IMR-90 (cell line): Measurements from ENCODE around the gene NFATC1. TPM values are rescaled to one million over a fixed set of nuclear protein-coding genes. Genes with fewer than 3 reads are reported as not detected.

Source experiments
- ATAC-seq: fragments of 200-7000 bp; cut with Tn5 transposase; 2 replicates; pipeline ENCODE4 v1.9.1; 2020; ENCODE audit warnings: low read depth, mild to moderate bottlenecking, moderate library complexity
- BruUV-seq: library from RNA; stranded (reverse); fragments of 400-500 nt; replicated peaks from 2 replicates; lab custom pipeline; 2021; lab: Mats Ljungman, UMichigan
- CTCF ChIA-PET: fragments of 300-600 bp; formaldehyde crosslinking; extraction: SDS; loops from one replicate; lab custom pipeline; 2021; ENCODE audit warnings: antibody characterized with exemption; lab: Yijun Ruan, JAX
- POLR2A ChIA-PET: fragments of 300-600 bp; sonication (Branson Sonifier 250); formaldehyde crosslinking; loops from one replicate; lab custom pipeline; 2022; ENCODE audit warnings: antibody characterized with exemption; ENCODE audit not compliant: unreplicated experiment; lab: Charles Lee
- DNase-seq: peaks from one replicate; pipeline ENCODE4 v3.0.0; 2013
- H2AFZ ChIP-seq: replicated peaks from 2 replicates; pipeline ENCODE3; 2013; ENCODE audit warnings: low read length, mild to moderate bottlenecking; ENCODE audit not compliant: poor library complexity
- H2AK5ac ChIP-seq: 2 replicates; pipeline ENCODE4 v1.6.1; 2013; ENCODE audit warnings: low read depth, low read length, inconsistent platforms
- H2AK9ac ChIP-seq: replicated peaks from 2 replicates; pipeline ENCODE3; 2013; ENCODE audit warnings: mild to moderate bottlenecking, low read depth, low read length, moderate library complexity; ENCODE audit not compliant: poor library complexity
- H2BK120ac ChIP-seq: 2 replicates; pipeline ENCODE4 v1.6.1; 2013; ENCODE audit warnings: low read depth, low read length, inconsistent platforms
- H2BK15ac ChIP-seq: 3 replicates; pipeline ENCODE4 v1.6.1; 2013; ENCODE audit warnings: low read depth, low read length, inconsistent platforms
- H2BK20ac ChIP-seq: 2 replicates; pipeline ENCODE4 v1.6.1; 2013; ENCODE audit warnings: low read depth, mild to moderate bottlenecking, inconsistent platforms, low read length, moderate library complexity
- H2BK5ac ChIP-seq: 2 replicates; pipeline ENCODE4 v1.6.1; 2013; ENCODE audit warnings: mild to moderate bottlenecking, low read depth, low read length, inconsistent platforms; ENCODE audit not compliant: poor library complexity, severe bottlenecking
- H3K14ac ChIP-seq: replicated peaks from 2 replicates; pipeline ENCODE4 v1.6.1; 2013; ENCODE audit warnings: low read depth, low read length, inconsistent platforms
- H3K18ac ChIP-seq: 2 replicates; pipeline ENCODE4 v1.6.1; 2013; ENCODE audit warnings: low read depth, low read length, control low read depth
- H3K23ac ChIP-seq: 2 replicates; pipeline ENCODE4 v1.6.1; 2013; ENCODE audit warnings: low read depth, low read length, inconsistent platforms
- H3K27ac ChIP-seq: 2 replicates; pipeline ENCODE4 v1.5.1; 2013; ENCODE audit warnings: mild to moderate bottlenecking, control low read depth, low read length; ENCODE audit not compliant: insufficient read depth
- H3K27me3 ChIP-seq: 2 replicates; pipeline ENCODE4 v1.6.1; 2013; ENCODE audit warnings: low read length; ENCODE audit not compliant: control insufficient read depth, insufficient read depth
- H3K36me3 ChIP-seq: 2 replicates; pipeline ENCODE4 v1.6.1; 2013; ENCODE audit warnings: low read length, mixed read lengths; ENCODE audit not compliant: control insufficient read depth, insufficient read depth
- H3K4ac ChIP-seq: 2 replicates; pipeline ENCODE4 v1.6.1; 2013; ENCODE audit warnings: low read depth, low read length, inconsistent platforms
- H3K4me1 ChIP-seq: 2 replicates; pipeline ENCODE4 v1.6.1; 2013; ENCODE audit warnings: low read length, mixed read lengths; ENCODE audit not compliant: control insufficient read depth, insufficient read depth
- H3K4me2 ChIP-seq: 2 replicates; pipeline ENCODE4 v1.6.1; 2013; ENCODE audit warnings: low read depth, mild to moderate bottlenecking, control low read depth, low read length, moderate library complexity
- H3K4me3 ChIP-seq: 2 replicates; pipeline ENCODE4 v1.5.1; 2013; ENCODE audit warnings: low read depth, mild to moderate bottlenecking, control low read depth, low read length, moderate library complexity; ENCODE audit not compliant: insufficient read depth
- H3K56ac ChIP-seq: 2 replicates; pipeline ENCODE4 v1.6.1; 2013; ENCODE audit warnings: low read length, inconsistent platforms; ENCODE audit not compliant: insufficient read depth; ENCODE audit errors: extremely low read depth
- H3K79me1 ChIP-seq, 2 experiments: 2 replicates each; pipeline ENCODE4 v1.6.1; 2013; ENCODE audit warnings: low read length in 2 of 2, inconsistent platforms in 1 of 2, low read depth in 1 of 2
- H3K9ac ChIP-seq: 2 replicates; pipeline ENCODE4 v1.6.1; 2013; ENCODE audit warnings: low read depth, low read length, control low read depth
- H3K9me1 ChIP-seq: 2 replicates; pipeline ENCODE4 v1.6.1; 2013; ENCODE audit warnings: low read length, inconsistent platforms; ENCODE audit not compliant: insufficient read depth
- H3K9me3 ChIP-seq: 2 replicates; pipeline ENCODE4 v1.6.1; 2013; ENCODE audit warnings: low read length; ENCODE audit not compliant: control insufficient read depth, insufficient read depth
- H4K20me1 ChIP-seq: 2 replicates; pipeline ENCODE4 v1.6.1; 2013; ENCODE audit warnings: low read length, inconsistent platforms; ENCODE audit not compliant: insufficient read depth
- H4K5ac ChIP-seq: 2 replicates; pipeline ENCODE4 v1.6.1; 2013; ENCODE audit warnings: mild to moderate bottlenecking, low read depth, low read length, control low read depth
- H4K8ac ChIP-seq, 2 experiments: 2 replicates each; pipeline ENCODE4 v1.6.1; 2013; ENCODE audit warnings: low read depth in 2 of 2, low read length in 2 of 2, control low read depth in 1 of 2, inconsistent platforms in 1 of 2
- H4K91ac ChIP-seq: 2 replicates; pipeline ENCODE4 v1.6.1; 2013; ENCODE audit warnings: low read depth, low read length, inconsistent platforms; ENCODE audit not compliant: insufficient read depth
- BHLHE40 ChIP-seq: fragments of 150-350 bp; IDR thresholded peaks from 2 replicates; pipeline ENCODE4 v1.6.1; 2016; ENCODE audit warnings: mild to moderate bottlenecking, low read depth, low read length
- CEBPB ChIP-seq: IDR thresholded peaks from 2 replicates; pipeline ENCODE4 v1.6.1; 2012; ENCODE audit warnings: low read depth, low read length, improper control_type of control experiment
- CHD1 ChIP-seq: IDR thresholded peaks from 2 replicates; pipeline ENCODE4 v1.6.1; 2012; ENCODE audit warnings: low read depth, low read length, improper control_type of control experiment
- CTCF ChIP-seq: conservative IDR thresholded peaks from 2 replicates; pipeline ENCODE4 v1.5.1; 2012; ENCODE audit warnings: mild to moderate bottlenecking, low read depth, low read length, improper control_type of control experiment
- ELK1 ChIP-seq: fragments of 150-350 bp; IDR thresholded peaks from 2 replicates; pipeline ENCODE4 v1.6.1; 2016; ENCODE audit warnings: low read depth, mild to moderate bottlenecking, low read length, moderate library complexity, borderline replicate concordance
- FOS ChIP-seq: fragments of 150-350 bp; IDR thresholded peaks from 2 replicates; pipeline ENCODE4 v1.6.1; 2016; ENCODE audit warnings: low read depth, low read length
- MAFK ChIP-seq: IDR thresholded peaks from 2 replicates; pipeline ENCODE4 v1.6.1; 2012; ENCODE audit warnings: low read depth, low read length, improper control_type of control experiment
- MAZ ChIP-seq: IDR thresholded peaks from 2 replicates; pipeline ENCODE4 v1.6.1; 2012; ENCODE audit warnings: low read depth, mild to moderate bottlenecking, low read length, improper control_type of control experiment, moderate library complexity, borderline replicate concordance
- MXI1 ChIP-seq: IDR thresholded peaks from 2 replicates; pipeline ENCODE4 v1.6.1; 2012; ENCODE audit warnings: low read depth, mild to moderate bottlenecking, low read length, moderate library complexity, borderline replicate concordance
- NFE2L2 ChIP-seq: fragments of 150-350 bp; IDR thresholded peaks from 2 replicates; pipeline ENCODE4 v1.6.1; 2016; ENCODE audit warnings: low read depth, mild to moderate bottlenecking, low read length
- POLR2A ChIP-seq: IDR thresholded peaks from 2 replicates; pipeline ENCODE4 v1.6.1; 2012; ENCODE audit warnings: mild to moderate bottlenecking, low read depth, low read length
- RAD21 ChIP-seq: IDR thresholded peaks from 2 replicates; pipeline ENCODE4 v1.6.1; 2012; ENCODE audit warnings: low read length, improper control_type of control experiment
- RCOR1 ChIP-seq: IDR thresholded peaks from 2 replicates; pipeline ENCODE4 v1.6.1; 2012; ENCODE audit warnings: mild to moderate bottlenecking, low read length, improper control_type of control experiment; ENCODE audit not compliant: insufficient replicate concordance
- RFX5 ChIP-seq: IDR thresholded peaks from 2 replicates; pipeline ENCODE4 v1.8.0; 2012; ENCODE audit warnings: low read depth, mild to moderate bottlenecking, low read length, moderate library complexity
- SMC3 ChIP-seq: fragments of 150-350 bp; IDR thresholded peaks from 2 replicates; pipeline ENCODE4 v1.6.1; 2016; ENCODE audit warnings: low read depth, mild to moderate bottlenecking, antibody characterized with exemption, low read length, moderate library complexity
- WGBS, 2 experiments: methylation state at CpG; one replicate each; pipeline versions ENCODE4 v1.1.5 to v1.1.7; 2013; ENCODE audit warnings: missing lambda C conversion rate in 2 of 2; ENCODE audit not compliant: insufficient read length in 1 of 2; ENCODE audit errors: extremely low coverage in 2 of 2; 5-methylcytosine and 5-hydroxymethylcytosine counted together
- dilution Hi-C: fragments of 300-500 bp; cut with HindIII; formaldehyde crosslinking; loops from one replicate; pipeline ENCODE4 v1.14.3; 2018; ENCODE audit warnings: low sequenced_read_pairs; ENCODE audit not compliant: unreplicated experiment
- in situ Hi-C: fragments of 300-500 bp; cut with MboI; formaldehyde crosslinking; loops from 3 replicates; pipeline ENCODE4 v1.14.3; 2019; ENCODE audit warnings: low sequenced_read_pairs, inconsistent platforms, mixed read lengths
- intact Hi-C: fragments of 100-400 bp; cut with micrococcal nuclease; formaldehyde crosslinking; loops from 2 replicates; pipeline ENCODE4 v1.10.0; 2022
- polyA plus RNA-seq, 3 experiments: library from polyadenylated mRNA; depleted of rRNA; stranded (reverse); fragments of >200 nt; gene quantifications; 2 replicates each; pipeline ENCODE4 v1.2.3, GENCODE V29; 2012; ENCODE audit warnings: low replicate concordance in 1 of 3
- total RNA-seq: library from RNA; depleted of rRNA; stranded (reverse); fragments of >200 nt; gene quantifications from 2 replicates; pipeline ENCODE4 v1.2.3, GENCODE V29; 2012
- TF ChIP-seq, protein P1 (sequence below): fragments of 150-350 bp; IDR thresholded peaks from 2 replicates; pipeline ENCODE4 v1.6.1; 2017; ENCODE audit warnings: mild to moderate bottlenecking, antibody characterized with exemption, low read length, low read depth

Gene NFATC1
- total and polyA plus RNA-seq, 2 of the 4 experiments (the other 2 are of a cell fraction), result 0.36 to 1.8 TPM

DNA sequence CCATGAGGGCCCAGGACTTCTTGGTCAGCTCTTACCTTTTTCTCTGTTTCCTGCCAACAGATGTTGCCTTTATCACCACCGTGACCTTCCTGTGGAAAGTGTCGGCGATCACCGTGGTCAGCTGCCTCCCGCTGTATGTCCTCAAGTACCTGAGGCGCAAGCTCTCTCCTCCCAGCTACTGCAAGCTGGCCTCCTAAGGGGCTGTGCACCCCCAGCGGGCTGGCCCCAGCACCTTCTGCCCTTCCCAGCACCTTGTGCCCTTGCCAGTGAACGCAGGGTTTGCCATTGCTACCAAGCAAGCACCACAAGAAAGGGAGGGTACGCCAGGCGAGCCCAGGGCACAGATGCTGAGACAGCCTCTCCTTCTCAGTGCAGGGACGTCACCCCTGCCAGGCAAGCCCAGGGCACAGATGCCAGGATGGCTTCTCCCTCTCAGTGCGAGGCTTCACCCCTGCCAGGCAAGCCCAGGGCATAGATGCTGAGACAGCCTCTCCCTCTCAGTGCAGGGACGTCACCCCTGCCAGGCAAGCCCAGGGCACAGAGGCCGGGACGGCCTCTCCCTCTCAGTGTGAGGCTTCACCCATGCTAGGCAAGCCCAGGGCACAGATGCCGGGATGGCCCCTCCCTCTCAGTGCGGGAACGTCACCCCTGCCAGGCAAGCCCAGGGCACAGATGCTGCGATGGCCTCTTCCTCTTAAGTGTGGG lies 18.4 kb upstream of the NFATC1 start:
- no peak for ATAC-seq
- Histone ChIP-seq H3K9me3 (no peaks in the 10 kb centered on the region), H3K4me3 (no peak overlapping the region), H3K4me2 (no peak overlapping the region), H4K8ac (no peak overlapping the region), H2AFZ (no peak overlapping the region), H3K4ac (no peak overlapping the region), H3K23ac (no peak overlapping the region), H2BK5ac (no peak overlapping the region), H3K18ac (no peak overlapping the region), H3K27ac (no peak overlapping the region), H2AK5ac (no peak overlapping the region), H3K9me1 (no peaks in the 10 kb centered on the region; the same call in 1 of the 2 replicates), H3K56ac (no peak overlapping the region), H3K36me3 (peaks cover 11% of the 10 kb centered on the region), H4K5ac (no peak overlapping the region), H4K91ac (no peak overlapping the region), H2AK9ac (no peak overlapping the region), H2BK120ac (no peak overlapping the region), H3K9ac (no peak overlapping the region), H2BK15ac (no peak overlapping the region), H3K4me1 (no peaks in the 10 kb centered on the region), H4K20me1 (peaks cover 5% of the 10 kb centered on the region; the same call in 1 of the 2 replicates), H2BK20ac (no peak overlapping the region), H3K27me3 (no peaks in the 10 kb centered on the region), H3K14ac (no peak overlapping the region), H3K79me1 (no peaks in the 10 kb centered on the region)
- in situ Hi-C loops (loop anchor here (5.0 kb wide), 2 partner anchors 155 to 265 kb away; no protein-coding TSS in a partner anchor), intact Hi-C loops (no loop called here), dilution Hi-C loops (no loop called here)
- no peak for TF ChIP-seq RCOR1
- no peak for TF ChIP-seq RAD21
- TF ChIP-seq, protein P1, sequence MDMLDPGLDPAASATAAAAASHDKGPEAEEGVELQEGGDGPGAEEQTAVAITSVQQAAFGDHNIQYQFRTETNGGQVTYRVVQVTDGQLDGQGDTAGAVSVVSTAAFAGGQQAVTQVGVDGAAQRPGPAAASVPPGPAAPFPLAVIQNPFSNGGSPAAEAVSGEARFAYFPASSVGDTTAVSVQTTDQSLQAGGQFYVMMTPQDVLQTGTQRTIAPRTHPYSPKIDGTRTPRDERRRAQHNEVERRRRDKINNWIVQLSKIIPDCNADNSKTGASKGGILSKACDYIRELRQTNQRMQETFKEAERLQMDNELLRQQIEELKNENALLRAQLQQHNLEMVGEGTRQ, result no peak
- TF ChIP-seq CEBPB, result no peak
- no peak for TF ChIP-seq CHD1
- no peak for TF ChIP-seq BHLHE40
- no peak for TF ChIP-seq SMC3
- TF ChIP-seq MAZ, result no peak
- no peak for TF ChIP-seq FOS
- no peak for TF ChIP-seq MAFK
- no peak for TF ChIP-seq ELK1
- no peak for TF ChIP-seq CTCF
- no peak for TF ChIP-seq POLR2A
- no peak for TF ChIP-seq MXI1
- no peak for TF ChIP-seq RFX5
- TF ChIP-seq NFE2L2, result no peak
- WGBS, 2 experiments, result 90% methylated on average over 4 of the region's 19 CpGs; no CpG with 5 or more reads in 1 of the 2 experiments
- no TSS peak for BruUV-seq
- DNase-seq, result no peak
- CTCF ChIA-PET, result no interaction called here
- POLR2A ChIA-PET, result no interaction called here
